GM12801 (cell line): ENCODE results near the gene ADAMTSL3.

Source experiments
- CTCF ChIP-seq: IDR thresholded peaks from one replicate; pipeline ENCODE4 v1.5.1; 2011; ENCODE audit warnings: control low read depth; ENCODE audit not compliant: insufficient read length; ENCODE audit errors: extremely low read depth

The ADAMTSL3 gene

GRCh38 chr15:83928878-83929418 lies 275.0 kb downstream of the ADAMTSL3 start:
- TF ChIP-seq CTCF = no peak

- no peak for TF ChIP-seq CTCF
Observed at GRCh38 chr15:83929619-83930018, 275.7 kb downstream of the ADAMTSL3 start.

- no peak for TF ChIP-seq CTCF
Observed at GRCh38 chr15:83930392-83931212, 276.7 kb downstream of the ADAMTSL3 start.

DNA sequence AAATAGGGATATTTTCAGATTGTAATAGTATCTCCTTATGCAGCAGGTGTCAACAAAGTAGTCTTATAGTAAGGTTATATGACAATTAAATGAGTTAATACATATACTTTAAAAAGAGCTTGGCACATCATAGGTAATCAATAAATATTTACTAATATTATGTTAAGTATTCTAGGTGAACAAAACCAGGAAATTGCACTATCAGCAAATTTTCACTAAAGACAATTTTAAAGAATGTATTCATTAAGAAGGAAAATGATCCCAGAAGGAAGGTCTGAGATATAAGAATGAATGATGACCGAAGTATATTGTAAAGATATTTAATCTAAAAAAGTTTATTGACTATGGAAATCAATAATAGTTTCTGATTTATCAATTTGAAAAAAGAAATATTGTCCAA lies 281.9 kb downstream of the ADAMTSL3 start:
- no peak for TF ChIP-seq CTCF

DNA sequence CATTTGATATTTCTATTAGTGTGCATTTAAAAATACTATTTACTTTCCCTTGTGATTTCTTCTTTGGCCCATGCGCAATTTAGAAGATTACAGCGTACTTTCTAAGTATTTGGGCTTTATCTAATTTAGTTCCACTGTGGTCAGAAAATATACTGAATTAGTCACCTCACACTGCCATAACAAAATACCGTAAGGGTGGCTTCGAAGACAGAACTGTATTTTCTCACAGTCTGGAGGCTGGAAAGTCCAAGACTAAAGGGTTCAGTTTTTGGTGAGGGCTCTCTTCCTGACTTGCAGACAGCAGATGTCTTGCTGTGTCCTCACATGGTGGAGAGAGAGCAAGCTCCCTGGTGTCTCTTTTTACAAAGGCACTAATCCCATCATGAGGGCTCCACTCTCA lies 286.2 kb downstream of the ADAMTSL3 start:
- TF ChIP-seq CTCF = no peak

DNA sequence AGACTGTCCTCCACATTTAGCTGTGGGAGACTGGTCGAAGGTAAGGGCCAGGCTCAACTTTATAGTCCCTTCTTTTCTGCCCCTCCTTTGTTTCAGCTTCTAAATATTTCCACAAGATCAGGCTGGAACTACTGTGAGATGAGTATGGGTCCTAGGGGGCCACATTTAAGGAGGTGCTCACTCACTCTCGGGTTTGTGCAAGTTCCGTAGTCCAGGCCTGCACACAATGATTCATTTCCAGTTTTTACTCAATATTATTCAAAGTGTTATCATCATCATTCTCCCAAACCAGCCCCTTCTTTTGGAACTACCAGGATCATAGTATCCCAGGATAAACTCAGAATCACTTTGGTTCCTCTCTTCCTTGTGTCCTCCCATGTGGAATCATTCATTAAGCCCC lies 289.1 kb downstream of the ADAMTSL3 start:
- no peak for TF ChIP-seq CTCF

GRCh38 chr15:83943849-83944404 lies 290.0 kb downstream of the ADAMTSL3 start:
- no peak for TF ChIP-seq CTCF
